Measurements from ENCODE around the gene PDE3B. TPM values are rescaled to one million over a fixed set of nuclear protein-coding genes. Genes with fewer than 3 reads are reported as not detected.
A peak's percentile ranks its signal among the peaks of the same experiment; 100 is the strongest.

PDE3B gene
- total and polyA plus RNA-seq, 9 of the 15 experiments (the other 6 are each of a cell fraction or from before 2014, with no cell fraction given) = 2.3 to 22.5 (median 12.2) TPM

DNA sequence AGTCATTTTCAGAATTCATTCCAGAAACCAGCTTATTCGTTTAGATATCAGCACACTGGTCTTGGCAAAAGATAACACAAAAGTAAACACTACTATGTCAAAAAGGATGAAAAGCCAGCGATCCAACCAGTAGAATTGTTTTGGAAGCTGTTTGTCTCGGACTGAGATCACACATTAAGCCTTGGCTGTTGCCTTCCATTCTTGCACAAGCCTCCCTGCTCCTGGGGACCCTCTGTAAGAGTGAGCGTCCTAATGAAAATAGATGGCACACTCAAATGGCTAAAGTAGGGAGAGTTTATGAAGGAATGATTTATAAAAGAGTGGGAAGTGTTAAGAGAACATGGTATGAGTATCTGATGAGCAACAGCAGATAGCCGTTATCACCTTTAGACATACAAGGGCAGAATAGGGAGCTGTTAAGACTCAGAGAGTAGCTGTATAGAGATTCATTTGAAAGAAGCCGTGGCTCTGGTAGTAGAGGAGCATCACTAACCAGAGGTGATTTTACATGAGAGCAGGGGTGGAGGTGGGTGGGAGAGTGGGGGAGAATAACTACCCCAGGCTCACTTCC lies 25.2 kb downstream of the PDE3B start (continued):
- TF ChIP-seq ETV5 (CRISPR knock-in tag; IDR thresholded peaks at IDR 0.05; ENCODE audit: low read depth) (no peak), FIP1L1 (IDR thresholded peaks at IDR 0.05; ENCODE audit: low read depth, low read length, poor library complexity, severe bottlenecking) (no peak), NR1H2 (CRISPR knock-in tag; IDR thresholded peaks at IDR 0.05) (no peak), MYC (IDR thresholded peaks at IDR 0.05; ENCODE audit: low read depth, low read length) (no peak), MYC (CRISPR knock-in tag; IDR thresholded peaks at IDR 0.05; ENCODE audit: borderline replicate concordance, low read depth) (no peak), ZNF668 (CRISPR knock-in tag; IDR thresholded peaks at IDR 0.05) (no peak), POU5F1 (IDR thresholded peaks at IDR 0.05; ENCODE audit: borderline replicate concordance, low read depth, low read length, partially characterized antibody) (no peak), ZNF436 (CRISPR knock-in tag; IDR thresholded peaks at IDR 0.05) (no peak), SMARCA5 (IDR thresholded peaks at IDR 0.05) (no peak), HNRNPL (IDR thresholded peaks at IDR 0.05; ENCODE audit: low read depth, low read length) (no peak), NFIC (IDR thresholded peaks at IDR 0.05) (no peak), PHB (CRISPR knock-in tag; IDR thresholded peaks at IDR 0.05) (no peak), ZFPM2 (CRISPR knock-in tag; IDR thresholded peaks at IDR 0.05) (no peak), SMARCE1 (IDR thresholded peaks at IDR 0.05) (peak; percentile 58; the same call in 1 of the 2 replicates), TEAD2 (tag; IDR thresholded peaks at IDR 0.05) (no peak)
- TF ChIP-seq, protein P1, sequence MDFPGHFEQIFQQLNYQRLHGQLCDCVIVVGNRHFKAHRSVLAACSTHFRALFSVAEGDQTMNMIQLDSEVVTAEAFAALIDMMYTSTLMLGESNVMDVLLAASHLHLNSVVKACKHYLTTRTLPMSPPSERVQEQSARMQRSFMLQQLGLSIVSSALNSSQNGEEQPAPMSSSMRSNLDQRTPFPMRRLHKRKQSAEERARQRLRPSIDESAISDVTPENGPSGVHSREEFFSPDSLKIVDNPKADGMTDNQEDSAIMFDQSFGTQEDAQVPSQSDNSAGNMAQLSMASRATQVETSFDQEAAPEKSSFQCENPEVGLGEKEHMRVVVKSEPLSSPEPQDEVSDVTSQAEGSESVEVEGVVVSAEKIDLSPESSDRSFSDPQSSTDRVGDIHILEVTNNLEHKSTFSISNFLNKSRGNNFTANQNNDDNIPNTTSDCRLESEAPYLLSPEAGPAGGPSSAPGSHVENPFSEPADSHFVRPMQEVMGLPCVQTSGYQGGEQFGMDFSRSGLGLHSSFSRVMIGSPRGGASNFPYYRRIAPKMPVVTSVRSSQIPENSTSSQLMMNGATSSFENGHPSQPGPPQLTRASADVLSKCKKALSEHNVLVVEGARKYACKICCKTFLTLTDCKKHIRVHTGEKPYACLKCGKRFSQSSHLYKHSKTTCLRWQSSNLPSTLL (IDR thresholded peaks at IDR 0.05) = no peak
- TF ChIP-seq, protein P2, sequence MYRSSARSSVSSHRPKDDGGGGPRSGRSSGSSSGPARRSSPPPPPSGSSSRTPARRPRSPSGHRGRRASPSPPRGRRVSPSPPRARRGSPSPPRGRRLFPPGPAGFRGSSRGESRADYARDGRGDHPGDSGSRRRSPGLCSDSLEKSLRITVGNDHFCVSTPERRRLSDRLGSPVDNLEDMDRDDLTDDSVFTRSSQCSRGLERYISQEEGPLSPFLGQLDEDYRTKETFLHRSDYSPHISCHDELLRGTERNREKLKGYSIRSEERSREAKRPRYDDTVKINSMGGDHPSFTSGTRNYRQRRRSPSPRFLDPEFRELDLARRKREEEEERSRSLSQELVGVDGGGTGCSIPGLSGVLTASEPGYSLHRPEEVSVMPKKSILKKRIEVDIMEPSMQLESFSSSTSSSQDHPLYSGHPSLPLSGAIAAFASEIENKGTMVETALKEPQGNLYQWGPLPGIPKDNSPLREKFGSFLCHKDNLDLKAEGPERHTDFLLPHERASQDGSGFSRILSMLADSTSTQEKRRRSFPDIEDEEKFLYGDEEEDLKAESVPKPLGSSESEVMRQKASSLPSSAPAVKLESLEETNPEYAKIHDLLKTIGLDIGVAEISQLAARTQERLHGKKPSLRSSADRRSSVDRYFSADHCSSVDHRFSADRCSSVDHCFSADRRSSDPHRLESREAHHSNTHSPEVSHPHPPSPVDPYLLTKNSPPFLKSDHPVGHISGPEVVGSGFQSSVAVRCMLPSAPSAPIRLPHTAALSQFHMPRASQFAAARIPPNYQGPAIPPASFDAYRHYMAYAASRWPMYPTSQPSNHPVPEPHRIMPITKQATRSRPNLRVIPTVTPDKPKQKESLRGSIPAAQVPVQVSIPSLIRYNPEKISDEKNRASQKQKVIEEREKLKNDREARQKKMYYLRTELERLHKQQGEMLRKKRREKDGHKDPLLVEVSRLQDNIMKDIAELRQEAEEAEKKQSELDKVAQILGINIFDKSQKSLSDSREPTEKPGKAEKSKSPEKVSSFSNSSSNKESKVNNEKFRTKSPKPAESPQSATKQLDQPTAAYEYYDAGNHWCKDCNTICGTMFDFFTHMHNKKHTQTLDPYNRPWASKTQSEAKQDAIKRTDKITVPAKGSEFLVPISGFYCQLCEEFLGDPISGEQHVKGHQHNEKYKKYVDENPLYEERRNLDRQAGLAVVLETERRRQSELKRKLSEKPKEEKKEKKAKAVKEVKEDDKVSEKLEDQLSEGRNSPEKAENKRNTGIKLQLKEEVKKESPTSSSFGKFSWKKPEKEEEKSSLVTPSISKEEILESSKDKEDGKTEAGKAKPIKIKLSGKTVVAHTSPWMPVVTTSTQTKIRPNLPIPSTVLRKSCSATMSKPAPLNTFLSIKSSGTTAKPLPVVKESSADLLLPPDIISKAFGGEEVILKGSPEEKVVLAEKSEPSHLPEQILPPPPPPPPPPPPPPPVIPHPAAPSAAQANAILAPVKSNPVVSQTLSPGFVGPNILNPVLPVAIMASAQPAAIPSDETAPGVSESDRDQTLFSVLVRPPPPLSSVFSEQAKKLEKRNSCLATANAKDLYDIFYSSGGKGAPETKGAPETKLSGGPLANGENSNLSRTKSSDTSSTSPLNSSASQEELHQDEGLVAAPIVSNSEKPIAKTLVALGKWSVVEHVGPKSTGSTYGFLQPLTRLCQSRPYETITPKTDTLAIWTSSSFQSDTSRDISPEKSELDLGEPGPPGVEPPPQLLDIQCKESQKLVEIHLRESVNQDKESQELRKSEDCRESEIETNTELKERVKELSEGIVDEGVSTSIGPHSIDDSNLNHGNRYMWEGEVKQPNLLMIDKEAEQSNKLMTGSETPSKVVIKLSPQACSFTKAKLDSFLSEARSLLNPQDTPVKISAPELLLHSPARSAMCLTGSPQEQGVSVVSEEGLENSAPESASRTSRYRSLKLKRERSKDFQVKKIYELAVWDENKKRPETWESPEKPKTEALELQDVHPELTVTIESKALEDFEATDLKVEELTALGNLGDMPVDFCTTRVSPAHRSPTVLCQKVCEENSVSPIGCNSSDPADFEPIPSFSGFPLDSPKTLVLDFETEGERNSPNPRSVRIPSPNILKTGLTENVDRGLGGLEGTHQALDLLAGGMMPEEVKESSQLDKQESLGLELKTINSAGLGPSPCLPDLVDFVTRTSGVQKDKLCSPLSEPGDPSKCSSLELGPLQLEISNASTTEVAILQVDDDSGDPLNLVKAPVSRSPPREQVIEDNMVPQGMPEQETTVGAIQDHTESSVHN (IDR thresholded peaks at IDR 0.05; ENCODE audit: borderline replicate concordance in 1 of 2, low read depth in 1 of 2) = 0 out of 4 replicates have a peak, but pooled peaks of 1 of the 2 experiments have one; percentile 17
- TF ChIP-seq, protein P3, sequence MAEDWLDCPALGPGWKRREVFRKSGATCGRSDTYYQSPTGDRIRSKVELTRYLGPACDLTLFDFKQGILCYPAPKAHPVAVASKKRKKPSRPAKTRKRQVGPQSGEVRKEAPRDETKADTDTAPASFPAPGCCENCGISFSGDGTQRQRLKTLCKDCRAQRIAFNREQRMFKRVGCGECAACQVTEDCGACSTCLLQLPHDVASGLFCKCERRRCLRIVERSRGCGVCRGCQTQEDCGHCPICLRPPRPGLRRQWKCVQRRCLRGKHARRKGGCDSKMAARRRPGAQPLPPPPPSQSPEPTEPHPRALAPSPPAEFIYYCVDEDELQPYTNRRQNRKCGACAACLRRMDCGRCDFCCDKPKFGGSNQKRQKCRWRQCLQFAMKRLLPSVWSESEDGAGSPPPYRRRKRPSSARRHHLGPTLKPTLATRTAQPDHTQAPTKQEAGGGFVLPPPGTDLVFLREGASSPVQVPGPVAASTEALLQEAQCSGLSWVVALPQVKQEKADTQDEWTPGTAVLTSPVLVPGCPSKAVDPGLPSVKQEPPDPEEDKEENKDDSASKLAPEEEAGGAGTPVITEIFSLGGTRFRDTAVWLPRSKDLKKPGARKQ (CRISPR knock-in tag; IDR thresholded peaks at IDR 0.05) = no peak

Data from K562 (cell line).